ENCODE results near the gene TAMALIN.

TAMALIN gene

GRCh38 chr12:52037248-52037861 is 30.6 kb downstream of the TAMALIN start:
- no peak for DNase-seq

- no peak for DNase-seq
Measured at GRCh38 chr12:52038447-52038846, 31.7 kb downstream of the TAMALIN start.

DNA sequence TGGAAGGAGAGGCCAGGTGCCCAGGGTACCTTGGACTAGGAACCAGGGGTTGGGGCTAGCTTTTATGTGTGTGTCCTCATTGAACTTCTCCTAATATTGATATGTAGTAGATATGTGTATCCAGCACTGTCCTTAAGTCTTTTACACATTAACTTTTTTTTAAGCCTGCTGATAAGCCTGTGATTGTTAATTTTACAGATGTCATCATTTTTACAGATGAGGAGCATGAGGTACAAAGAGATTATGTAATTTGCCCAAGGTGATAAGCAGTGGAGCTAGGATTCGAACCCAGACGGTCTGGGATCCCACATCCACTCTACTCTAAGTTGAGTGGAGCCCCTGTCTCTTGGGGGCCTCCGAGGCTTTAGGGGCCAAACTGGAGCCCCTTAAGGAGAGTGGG is 34.3 kb downstream of the TAMALIN start:
- DNase-seq: no peak

- DNase-seq: peak; percentile 55
Measured at GRCh38 chr12:52041695-52042123, 35.0 kb downstream of the TAMALIN start.

DNA sequence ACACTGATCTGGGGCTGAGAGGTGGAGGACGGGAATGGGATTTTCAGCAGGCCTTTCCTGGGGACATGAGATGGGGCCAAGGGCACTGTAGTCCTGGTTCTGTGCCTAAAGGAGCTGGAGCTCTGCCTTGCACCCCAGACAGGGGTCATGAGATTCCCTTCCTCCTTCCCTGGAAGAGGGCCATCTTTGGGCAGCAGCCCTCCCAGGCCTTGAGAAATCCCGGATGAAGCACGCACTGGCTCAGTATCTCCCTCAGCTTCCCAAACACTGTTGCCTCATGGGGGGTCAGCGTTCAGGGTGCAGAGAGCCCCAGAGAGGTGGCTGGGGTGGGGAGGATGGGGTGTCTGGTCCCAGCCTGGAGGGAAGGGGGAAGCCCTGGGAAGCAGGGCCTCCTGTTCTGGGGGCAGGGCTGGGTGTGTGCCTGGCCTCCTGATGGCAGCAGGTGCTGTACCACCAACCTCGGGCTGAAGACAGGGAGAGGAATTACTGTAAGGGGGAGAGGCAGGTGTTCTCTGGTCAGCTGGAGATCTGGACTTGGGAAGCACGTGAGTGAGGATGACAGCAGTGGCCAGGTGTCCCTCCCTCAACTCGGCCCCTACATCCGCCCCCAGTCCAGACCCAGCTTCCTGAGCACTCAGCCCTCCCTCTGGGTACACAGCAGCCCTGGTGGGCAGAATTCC is 36.1 kb downstream of the TAMALIN start:
- DNase-seq: no peak

- no peak for DNase-seq
Measured at GRCh38 chr12:52043386-52044212, 36.9 kb downstream of the TAMALIN start.

- no peak for DNase-seq
Measured at GRCh38 chr12:52044292-52044983, 37.7 kb downstream of the TAMALIN start.

DNA sequence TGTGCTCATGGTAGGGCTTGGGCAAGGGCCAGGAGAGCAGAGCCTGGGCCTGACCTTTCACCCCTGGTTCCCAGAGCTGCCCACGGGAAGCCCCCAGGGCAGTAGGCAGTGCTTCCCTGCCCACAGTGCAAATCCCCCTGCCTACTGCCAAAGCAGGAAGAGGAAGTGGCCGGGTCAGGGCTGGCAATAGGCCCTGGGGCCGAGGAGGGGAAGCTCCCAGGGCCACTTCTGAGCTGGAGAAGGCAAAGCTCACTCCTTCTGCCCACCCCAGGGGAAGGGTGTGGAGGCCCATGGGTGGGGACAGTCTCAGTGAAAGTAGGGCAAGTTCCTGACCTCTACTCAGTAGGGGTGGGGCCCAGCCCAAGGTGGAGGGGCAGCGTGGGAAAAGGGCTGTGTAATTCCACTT is 39.1 kb downstream of the TAMALIN start:
- no peak for DNase-seq

GRCh38 chr12:52046859-52047258 is 40.1 kb downstream of the TAMALIN start:
- DNase-seq: no peak

DNA sequence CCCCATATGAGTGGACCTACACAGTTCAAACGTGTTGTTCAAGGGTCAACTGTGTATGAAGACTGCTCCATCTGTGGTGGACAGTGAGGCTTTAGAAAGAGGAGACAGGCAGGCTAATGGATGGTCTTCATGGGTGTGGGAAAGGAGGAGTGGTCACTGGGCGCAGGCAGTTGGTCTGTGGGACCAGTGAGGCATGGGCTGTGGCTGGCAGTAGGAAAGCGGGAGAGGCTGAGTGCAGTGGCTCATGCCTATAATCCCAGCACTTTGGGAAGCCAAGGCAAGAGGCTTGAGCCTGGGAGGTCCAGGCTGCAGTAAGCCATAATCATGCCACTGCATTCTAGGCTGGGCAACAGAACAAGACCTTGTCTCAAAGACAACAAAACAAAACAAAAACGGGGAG is 42.5 kb downstream of the TAMALIN start:
- no peak for DNase-seq

DNA sequence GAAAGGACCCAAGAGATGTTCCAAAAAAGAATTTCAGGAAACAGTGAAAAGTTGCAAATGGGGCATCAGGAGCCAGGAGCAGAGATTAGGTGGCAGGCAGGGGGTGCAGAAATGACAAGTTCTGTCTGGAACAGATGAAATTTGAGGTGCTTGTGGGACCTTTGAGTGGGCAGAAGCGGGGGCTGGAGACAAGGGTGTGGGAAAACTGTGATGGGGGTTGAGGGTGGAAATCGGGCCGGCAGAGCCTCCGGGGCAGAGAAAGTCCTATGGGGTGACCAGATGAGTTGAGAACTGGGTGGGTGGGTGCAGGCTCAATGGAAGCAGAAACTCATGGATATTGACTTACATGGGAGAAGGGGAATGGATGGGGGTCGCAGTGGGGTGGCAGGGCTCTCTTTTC is 42.9 kb downstream of the TAMALIN start:
- no peak for DNase-seq

GRCh38 chr12:52050116-52050757 is 43.5 kb downstream of the TAMALIN start:
- peak; percentile 30 for DNase-seq

DNA sequence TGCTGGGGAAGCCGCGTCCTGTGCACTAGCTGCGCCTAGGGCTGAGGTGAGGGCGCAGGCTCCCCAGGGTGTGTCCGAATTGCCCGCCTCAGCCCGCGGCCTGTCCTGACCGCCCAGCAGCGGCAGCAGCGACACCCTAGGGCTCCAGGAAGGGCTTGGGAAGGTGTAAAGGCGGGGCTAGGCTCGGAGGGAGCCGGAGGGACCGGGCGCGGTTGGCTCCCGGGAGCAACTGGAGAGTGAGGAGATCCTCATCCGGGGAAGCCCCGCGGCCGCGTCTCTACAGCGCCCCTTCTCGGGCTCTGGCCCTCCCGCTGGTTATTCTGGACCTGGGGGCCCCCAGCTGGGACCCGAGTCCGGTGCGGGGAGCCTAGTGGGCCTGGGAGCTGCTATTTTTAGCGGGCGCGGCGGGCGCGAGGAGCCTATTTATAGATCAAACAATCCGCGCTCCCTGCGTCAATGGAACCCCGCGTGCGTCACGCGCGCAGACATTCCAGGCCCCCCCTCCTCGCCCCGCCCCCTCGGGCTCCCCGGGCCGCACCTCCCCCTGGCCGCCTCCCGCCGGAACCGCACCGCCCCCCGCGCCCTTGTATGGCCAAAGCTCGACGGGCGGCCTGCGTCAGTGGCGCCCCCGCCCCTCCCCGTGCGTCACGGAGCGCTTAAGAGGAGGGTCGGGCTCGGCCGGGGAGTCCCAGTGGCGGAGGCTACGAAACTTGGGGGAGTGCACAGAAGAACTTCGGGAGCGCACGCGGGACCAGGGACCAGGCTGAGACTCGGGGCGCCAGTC is 44.2 kb downstream of the TAMALIN start, which contains the start of gene NR4A1:
TSS of gene NR4A1 (plus strand) at position 685 of the 784 bp plus-strand sequence. CDS start 2,887 bp downstream, outside the sequence.
- DNase-seq: peak; percentile 99

GRCh38 chr12:52052468-52053186 is 45.9 kb downstream of the TAMALIN start:
- peak; percentile 33 for DNase-seq

- no peak for DNase-seq
Measured at GRCh38 chr12:52053536-52054209, 46.9 kb downstream of the TAMALIN start.

- no peak for DNase-seq
Measured at GRCh38 chr12:52054231-52054832, 47.6 kb downstream of the TAMALIN start.

GRCh38 chr12:52054833-52055730 is 48.3 kb downstream of the TAMALIN start:
- DNase-seq: no peak
